Activated B cell treated with CpG ODN at 0.5 μM for 24 hours (primary cell): ENCODE measurements around the gene RASD2. TPM values are rescaled to one million over a fixed set of nuclear protein-coding genes. Genes with fewer than 3 reads are reported as not detected.

Experiments
- ATAC-seq: fragments of 200-7000 bp; cut with Tn5 transposase; one replicate; pipeline ENCODE4 v1.10.0; 2021; ENCODE audit warnings: low read depth, mild to moderate bottlenecking, moderate library complexity
- CTCF ChIA-PET: fragments of 350-600 bp; sonication (Branson Sonifier 250); formaldehyde crosslinking; loops from one replicate; lab custom pipeline; 2021; ENCODE audit warnings: antibody characterized with exemption; lab: Charles Lee
- POLR2A ChIA-PET: fragments of 350-600 bp; sonication (Branson Sonifier 250); formaldehyde crosslinking; loops from one replicate; lab custom pipeline; 2021; ENCODE audit warnings: antibody characterized with exemption; lab: Charles Lee
- DNase-seq: peaks from one replicate; pipeline ENCODE4 v3.0.0; 2022
- H3K27ac Mint-ChIP-seq: one replicate; pipeline ENCODE4 v1.8.0; 2020; ENCODE audit warnings: mixed read lengths
- H3K27me3 Mint-ChIP-seq: one replicate; pipeline ENCODE4 v1.8.0; 2021; ENCODE audit warnings: mixed read lengths
- H3K36me3 Mint-ChIP-seq: one replicate; pipeline ENCODE4 v1.8.0; 2021; ENCODE audit warnings: low read depth, mixed read lengths
- H3K4me1 Mint-ChIP-seq: one replicate; pipeline ENCODE4 v1.8.0; 2021; ENCODE audit warnings: mixed read lengths
- H3K4me3 Mint-ChIP-seq: one replicate; pipeline ENCODE4 v1.8.0; 2020; ENCODE audit warnings: mild to moderate bottlenecking, mixed read lengths
- H3K9me3 Mint-ChIP-seq: one replicate; pipeline ENCODE4 v1.8.0; 2020; ENCODE audit warnings: mixed read lengths
- intact Hi-C: fragments of 100-400 bp; cut with micrococcal nuclease; formaldehyde crosslinking; loops from one replicate; pipeline ENCODE4 v1.15.1; 2024
- total RNA-seq: library from RNA; stranded (reverse); gene quantifications from 2 replicates; pipeline ENCODE4 v1.2.3, GENCODE V29; 2022
- TF ChIP-seq, protein P1 (sequence below): fragments of 200-600 bp; IDR thresholded peaks from one replicate; pipeline ENCODE4 v1.8.0; 2022; ENCODE audit warnings: antibody characterized with exemption, mild to moderate bottlenecking

RASD2 gene
- total RNA-seq, 1 donor from 2014 or later = not detected

DNA sequence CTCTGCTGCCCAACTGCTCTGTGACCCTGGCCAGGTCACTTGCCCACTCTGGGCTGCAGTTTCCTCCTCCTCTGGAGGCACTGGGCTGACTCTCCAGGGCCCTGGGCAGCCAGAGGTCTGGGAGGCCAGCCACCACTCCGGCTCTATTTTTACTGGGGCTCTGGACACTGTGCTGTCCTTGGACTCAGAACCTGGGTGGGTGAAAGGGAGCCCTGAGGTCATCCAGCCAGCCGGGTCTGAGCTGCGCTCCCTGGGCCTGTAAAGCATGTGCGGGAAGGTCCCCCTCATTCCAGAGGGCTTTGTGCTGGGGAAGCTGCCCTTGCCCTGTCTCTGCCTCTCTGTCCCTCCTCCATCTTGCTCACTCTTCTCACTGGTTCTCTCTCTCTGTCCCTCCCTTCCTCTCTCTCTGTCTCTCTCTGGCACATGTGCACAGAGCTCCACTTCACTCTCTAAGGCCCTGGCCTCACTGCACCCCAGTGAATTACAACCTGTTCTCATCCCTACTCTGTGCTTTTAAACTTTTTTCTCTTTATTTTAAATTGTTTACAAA lies 51.9 kb downstream of the RASD2 start:
- TF ChIP-seq, protein P1, sequence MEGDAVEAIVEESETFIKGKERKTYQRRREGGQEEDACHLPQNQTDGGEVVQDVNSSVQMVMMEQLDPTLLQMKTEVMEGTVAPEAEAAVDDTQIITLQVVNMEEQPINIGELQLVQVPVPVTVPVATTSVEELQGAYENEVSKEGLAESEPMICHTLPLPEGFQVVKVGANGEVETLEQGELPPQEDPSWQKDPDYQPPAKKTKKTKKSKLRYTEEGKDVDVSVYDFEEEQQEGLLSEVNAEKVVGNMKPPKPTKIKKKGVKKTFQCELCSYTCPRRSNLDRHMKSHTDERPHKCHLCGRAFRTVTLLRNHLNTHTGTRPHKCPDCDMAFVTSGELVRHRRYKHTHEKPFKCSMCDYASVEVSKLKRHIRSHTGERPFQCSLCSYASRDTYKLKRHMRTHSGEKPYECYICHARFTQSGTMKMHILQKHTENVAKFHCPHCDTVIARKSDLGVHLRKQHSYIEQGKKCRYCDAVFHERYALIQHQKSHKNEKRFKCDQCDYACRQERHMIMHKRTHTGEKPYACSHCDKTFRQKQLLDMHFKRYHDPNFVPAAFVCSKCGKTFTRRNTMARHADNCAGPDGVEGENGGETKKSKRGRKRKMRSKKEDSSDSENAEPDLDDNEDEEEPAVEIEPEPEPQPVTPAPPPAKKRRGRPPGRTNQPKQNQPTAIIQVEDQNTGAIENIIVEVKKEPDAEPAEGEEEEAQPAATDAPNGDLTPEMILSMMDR = no peak
- ChIA-PET POLR2A (no interaction called here), CTCF (interaction anchor here (1.7 kb wide), 1 partner anchor 9 kb away, joined by 4 read pairs; no protein-coding TSS in a partner anchor)
- Mint-ChIP-seq H3K27me3 (peaks cover 17% of the 10 kb centered on the region), H3K27ac (no peak overlapping the region), H3K9me3 (no peaks in the 10 kb centered on the region), H3K36me3 (no peaks in the 10 kb centered on the region), H3K4me1 (no peaks in the 10 kb centered on the region), H3K4me3 (no peak overlapping the region)
- DNase-seq = no peak
- ATAC-seq = no peak
- intact Hi-C loops = no loop called here

DNA sequence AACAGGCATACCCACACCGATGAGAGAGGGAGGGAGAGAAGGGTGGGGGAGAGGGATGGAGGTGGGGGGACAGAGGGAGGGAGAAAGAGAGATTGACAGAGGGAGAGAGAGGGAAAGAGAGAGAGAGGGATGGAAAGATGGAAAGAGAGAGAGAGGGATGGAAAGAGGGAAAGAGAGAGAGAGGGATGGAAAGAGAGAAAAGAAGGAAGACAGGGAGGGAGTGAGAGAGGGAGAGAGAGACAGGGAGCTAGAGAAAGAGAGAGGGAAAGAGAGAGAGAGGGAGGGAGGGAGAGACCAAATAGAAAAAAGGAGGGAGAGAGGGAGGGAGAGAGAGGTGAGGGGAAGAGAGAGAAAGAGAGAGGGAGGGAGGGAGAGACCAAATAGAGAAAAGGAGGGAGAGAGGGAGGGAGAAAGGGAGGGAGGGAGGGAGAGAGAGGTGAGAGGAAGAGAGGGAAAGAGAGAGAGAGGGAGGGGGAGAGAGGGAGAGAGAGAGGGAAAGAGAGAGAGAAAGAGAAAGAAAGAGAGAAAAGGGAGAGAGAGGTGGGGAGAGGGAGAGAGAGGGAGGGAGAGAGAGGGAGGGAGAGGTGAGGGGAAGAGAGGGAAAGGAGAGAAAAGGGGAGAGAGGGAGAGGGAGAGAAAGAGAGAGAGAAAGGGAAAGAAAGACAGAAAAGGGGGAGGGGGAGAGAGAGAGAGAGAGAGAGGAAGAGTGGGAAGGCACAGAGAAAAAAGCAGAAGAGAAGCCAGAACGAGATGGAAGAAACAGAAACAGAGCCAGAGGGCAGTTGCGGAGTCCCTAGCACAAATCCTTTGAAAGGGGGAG lies 52.6 kb downstream of the RASD2 start:
- DNase-seq (no peak), ATAC-seq (no peak)
- POLR2A ChIA-PET = no interaction called here
- CTCF ChIA-PET = interaction anchor here (1.7 kb wide), 1 partner anchor 10 kb away, joined by 4 read pairs; no protein-coding TSS in a partner anchor
- H3K4me3 Mint-ChIP-seq = no peak overlapping the region
- TF ChIP-seq, protein P1 = no peak
- no peaks in the 10 kb centered on the region for H3K36me3 Mint-ChIP-seq
- peaks cover 17% of the 10 kb centered on the region for H3K27me3 Mint-ChIP-seq
- no peak overlapping the region for H3K27ac Mint-ChIP-seq
- intact Hi-C loops = no loop called here
- no peaks in the 10 kb centered on the region for H3K9me3 Mint-ChIP-seq
- no peaks in the 10 kb centered on the region for H3K4me1 Mint-ChIP-seq

DNA sequence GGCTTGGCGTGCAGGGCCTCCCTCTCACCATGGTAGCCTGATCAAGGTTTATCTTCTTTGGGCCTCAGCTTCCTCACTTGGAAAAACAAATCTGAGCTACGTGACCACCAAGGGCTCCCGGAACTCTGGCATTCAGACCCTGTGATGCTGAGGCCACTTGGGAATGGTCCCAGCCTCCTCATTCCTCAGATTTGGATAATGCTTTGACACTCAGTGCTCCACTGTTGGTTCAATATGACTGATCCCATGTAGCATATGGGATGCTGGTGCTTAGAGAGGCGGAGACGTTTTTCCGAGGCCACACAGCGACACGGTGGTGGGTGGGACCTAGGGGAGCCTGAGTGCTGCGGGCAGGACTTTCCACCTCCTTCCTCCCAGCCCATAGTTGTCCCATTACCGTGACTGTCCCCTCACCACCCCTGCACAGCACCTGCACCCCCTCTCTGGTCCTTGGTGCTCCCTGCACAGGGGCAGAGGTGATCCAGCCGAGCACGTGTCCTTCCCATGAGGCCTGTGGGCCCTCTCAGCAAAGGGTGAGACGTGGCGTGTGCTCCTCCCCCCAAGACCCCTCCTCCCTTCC lies 53.4 kb downstream of the RASD2 start:
- H3K27me3 Mint-ChIP-seq = peaks cover 17% of the 10 kb centered on the region
- no peak overlapping the region for H3K27ac Mint-ChIP-seq
- POLR2A ChIA-PET = no interaction called here
- H3K4me3 Mint-ChIP-seq = no peak overlapping the region
- no peak for ATAC-seq
- CTCF ChIA-PET = no interaction called here
- DNase-seq = no peak
- intact Hi-C loops = no loop called here
- H3K4me1 Mint-ChIP-seq = no peaks in the 10 kb centered on the region
- TF ChIP-seq, protein P1 = no peak
- H3K36me3 Mint-ChIP-seq = no peaks in the 10 kb centered on the region
- H3K9me3 Mint-ChIP-seq = no peaks in the 10 kb centered on the region

DNA sequence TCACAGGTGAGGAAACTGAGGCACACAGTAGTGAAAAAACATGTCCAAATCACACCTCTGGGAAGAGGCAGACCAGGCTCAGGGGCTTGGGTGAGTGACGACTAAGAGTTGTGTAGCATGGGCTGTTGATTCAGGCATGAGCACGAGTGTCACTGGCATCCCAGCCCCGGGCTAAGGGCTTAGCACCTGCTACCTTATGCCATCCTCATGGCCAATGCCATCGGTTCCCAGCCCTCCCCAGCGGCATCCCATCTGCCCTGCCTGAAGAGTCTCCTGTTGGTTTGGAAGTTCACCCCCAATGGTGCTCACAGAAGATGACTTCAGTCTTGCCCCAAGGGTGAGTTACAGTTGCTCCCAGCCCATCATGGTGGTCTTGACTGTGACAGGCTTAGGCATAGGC lies 54.1 kb downstream of the RASD2 start:
- CTCF ChIA-PET = no interaction called here
- Mint-ChIP-seq H3K4me1 (no peaks in the 10 kb centered on the region), H3K27ac (no peak overlapping the region), H3K27me3 (peaks cover 13% of the 10 kb centered on the region), H3K4me3 (no peak overlapping the region), H3K36me3 (no peaks in the 10 kb centered on the region), H3K9me3 (no peaks in the 10 kb centered on the region)
- ATAC-seq (no peak), DNase-seq (no peak)
- POLR2A ChIA-PET = no interaction called here
- intact Hi-C loops = no loop called here
- TF ChIP-seq, protein P1 = no peak

DNA sequence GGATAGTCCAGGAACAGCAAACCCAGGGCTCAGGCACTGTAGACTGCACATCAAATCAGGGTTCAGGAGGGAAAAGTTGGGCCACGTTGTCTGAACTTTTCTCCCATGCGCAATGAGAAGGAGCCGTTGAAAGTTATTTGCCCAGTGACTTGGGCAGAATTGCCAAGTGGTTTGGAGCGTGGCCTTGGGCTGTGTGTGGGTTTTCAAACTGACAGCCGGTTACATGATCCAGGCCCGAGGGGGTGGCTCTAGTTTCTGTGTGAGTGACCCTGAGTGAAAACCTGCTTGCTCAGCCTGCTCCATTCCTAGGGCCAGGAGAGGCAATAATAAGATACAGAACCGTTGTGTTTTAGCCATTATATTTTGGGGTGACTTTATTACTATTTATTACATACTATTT lies 56.2 kb downstream of the RASD2 start:
- H3K36me3 Mint-ChIP-seq = no peaks in the 10 kb centered on the region
- ChIA-PET POLR2A (no interaction called here), CTCF (no interaction called here)

More for the DNA sequence above, 56.2 kb downstream of the RASD2 start:
- DNase-seq = no peak
- no peaks in the 10 kb centered on the region for H3K4me1 Mint-ChIP-seq
- H3K9me3 Mint-ChIP-seq = no peaks in the 10 kb centered on the region
- H3K27me3 Mint-ChIP-seq = peaks cover 11% of the 10 kb centered on the region
- TF ChIP-seq, protein P1 = no peak
- H3K4me3 Mint-ChIP-seq = no peak overlapping the region
- no peak for ATAC-seq
- no peak overlapping the region for H3K27ac Mint-ChIP-seq
- intact Hi-C loops = no loop called here
